Tibial nerve (tissue), 3 donors: Measurements from ENCODE around the gene CPT1B.

Experiments used
- POLR2A ChIP-seq, 2 donors: fragments of 450-650 bp; IDR thresholded peaks; one replicate each; pipeline ENCODE4 v1.6.1; 2017; ENCODE audit warnings: antibody characterized with exemption in 2 of 2, mild to moderate bottlenecking in 2 of 2, moderate library complexity in 2 of 2
- TF ChIP-seq, protein P1 (sequence below), 5 experiments: fragments of 200-600 bp in 3 of 5; fragments of 450-650 bp in 2 of 5; sonication (generic) in 3 of 5; IDR thresholded peaks; one replicate each; pipeline ENCODE4 v1.5.1; 2016 to 2019; ENCODE audit warnings: antibody characterized with exemption in 5 of 5, mild to moderate bottlenecking in 3 of 5, moderate library complexity in 2 of 5

DNA sequence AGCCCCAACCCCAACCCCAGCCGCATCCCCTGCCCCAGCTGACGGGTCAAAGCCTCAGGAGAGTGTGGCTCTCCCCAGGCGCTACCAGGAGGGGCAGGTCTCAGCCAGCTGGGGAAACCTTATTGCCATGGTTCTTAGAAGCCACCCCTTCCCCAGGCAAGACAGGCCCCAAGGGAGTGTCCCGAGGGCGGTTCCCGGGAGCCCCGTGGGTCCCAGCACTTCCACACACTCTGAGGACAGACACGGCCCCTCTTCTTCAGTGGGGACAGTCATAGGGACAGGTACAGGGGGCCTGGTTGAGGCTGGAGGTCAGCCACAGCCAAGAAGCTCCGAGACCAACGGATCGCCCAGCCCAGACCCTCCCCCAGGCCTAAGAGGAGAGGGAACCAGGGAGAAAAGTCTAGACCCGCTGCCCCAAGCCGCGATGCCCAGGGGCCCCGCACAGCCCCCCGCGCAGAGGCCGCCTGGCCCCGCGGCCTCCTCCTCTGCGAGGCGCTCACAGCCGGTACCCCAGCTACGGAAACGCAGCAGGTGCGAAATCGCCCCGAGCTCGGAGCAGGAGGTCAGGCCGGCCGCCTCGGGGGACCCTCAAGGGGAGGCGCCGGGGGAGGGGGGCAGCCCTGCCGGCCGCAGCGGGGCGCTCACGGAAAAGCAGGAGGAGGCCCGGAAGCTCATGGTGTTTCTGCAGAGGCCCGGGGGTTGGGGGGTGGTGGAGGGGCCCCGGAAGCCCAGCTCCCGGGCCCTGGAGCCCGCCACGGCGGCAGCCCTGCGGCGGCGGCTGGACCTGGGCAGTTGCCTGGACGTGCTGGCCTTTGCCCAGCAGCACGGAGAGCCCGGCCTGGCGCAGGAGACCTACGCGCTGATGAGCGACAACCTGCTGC lies 29.9 kb downstream of the CPT1B start:
- no peak for TF ChIP-seq POLR2A (IDR thresholded peaks at IDR 0.05)
- TF ChIP-seq, protein P1, sequence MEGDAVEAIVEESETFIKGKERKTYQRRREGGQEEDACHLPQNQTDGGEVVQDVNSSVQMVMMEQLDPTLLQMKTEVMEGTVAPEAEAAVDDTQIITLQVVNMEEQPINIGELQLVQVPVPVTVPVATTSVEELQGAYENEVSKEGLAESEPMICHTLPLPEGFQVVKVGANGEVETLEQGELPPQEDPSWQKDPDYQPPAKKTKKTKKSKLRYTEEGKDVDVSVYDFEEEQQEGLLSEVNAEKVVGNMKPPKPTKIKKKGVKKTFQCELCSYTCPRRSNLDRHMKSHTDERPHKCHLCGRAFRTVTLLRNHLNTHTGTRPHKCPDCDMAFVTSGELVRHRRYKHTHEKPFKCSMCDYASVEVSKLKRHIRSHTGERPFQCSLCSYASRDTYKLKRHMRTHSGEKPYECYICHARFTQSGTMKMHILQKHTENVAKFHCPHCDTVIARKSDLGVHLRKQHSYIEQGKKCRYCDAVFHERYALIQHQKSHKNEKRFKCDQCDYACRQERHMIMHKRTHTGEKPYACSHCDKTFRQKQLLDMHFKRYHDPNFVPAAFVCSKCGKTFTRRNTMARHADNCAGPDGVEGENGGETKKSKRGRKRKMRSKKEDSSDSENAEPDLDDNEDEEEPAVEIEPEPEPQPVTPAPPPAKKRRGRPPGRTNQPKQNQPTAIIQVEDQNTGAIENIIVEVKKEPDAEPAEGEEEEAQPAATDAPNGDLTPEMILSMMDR (IDR thresholded peaks at IDR 0.05), result no peak
